Effector CD4-positive, alpha-beta T cell (primary cell): ENCODE data around the gene RAB11FIP3.
"Not testable (repeated sequence)": the region's sequence is repeated elsewhere in the genome, so short reads cannot be mapped to it uniquely, and the experiment has no call there.

ENCODE experiments used
- DNase-seq: peaks from one replicate; pipeline ENCODE4 v3.0.0-alpha.2; 2020

Gene RAB11FIP3

GRCh38 chr16:469459-469858 lies 44.0 kb downstream of the RAB11FIP3 start:
- not testable (repeated sequence) for DNase-seq

GRCh38 chr16:470418-470817 lies 45.0 kb downstream of the RAB11FIP3 start:
- DNase-seq: no peak

DNA sequence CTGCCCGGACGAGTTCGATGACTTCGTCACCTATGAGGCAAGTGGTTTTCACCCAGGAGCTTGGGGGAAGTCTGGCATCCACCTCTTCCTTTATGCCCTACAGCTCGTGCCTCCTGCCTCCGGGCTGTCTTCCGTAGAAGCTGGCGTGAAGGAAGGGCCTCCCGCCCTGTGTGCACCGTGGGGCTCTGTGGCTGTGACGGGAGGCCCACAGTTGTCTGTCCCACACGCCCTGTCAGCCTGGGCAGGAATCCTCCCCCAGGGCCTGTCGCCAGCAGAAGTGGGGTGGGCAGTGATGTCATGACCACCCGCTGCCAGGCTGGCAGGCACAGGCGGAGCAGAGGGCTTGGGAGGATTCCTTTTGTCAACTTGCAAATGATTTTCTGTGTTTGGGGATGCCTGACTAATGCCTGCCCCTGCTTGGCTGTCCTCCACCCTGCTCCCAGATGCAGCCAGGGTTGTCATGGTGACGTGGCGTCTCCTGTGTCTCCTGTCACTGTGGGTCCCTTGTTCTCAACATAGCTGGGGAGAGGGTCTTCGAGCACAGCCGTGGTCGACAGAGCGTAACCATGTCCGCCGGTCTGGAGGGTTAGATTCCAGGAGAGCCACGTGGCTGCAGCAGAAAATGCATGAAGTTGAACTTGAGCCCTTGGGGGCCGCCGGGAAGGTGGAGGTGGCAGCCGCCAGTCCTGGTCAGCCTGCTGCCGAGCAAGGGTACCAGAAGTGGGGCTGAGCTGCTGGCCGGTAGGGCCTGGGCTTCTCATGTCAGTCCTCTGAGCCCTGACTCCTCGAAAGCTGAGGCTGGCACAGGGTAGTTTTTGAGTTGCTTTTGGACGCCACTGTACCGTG lies 46.1 kb downstream of the RAB11FIP3 start:
- no peak for DNase-seq

DNA sequence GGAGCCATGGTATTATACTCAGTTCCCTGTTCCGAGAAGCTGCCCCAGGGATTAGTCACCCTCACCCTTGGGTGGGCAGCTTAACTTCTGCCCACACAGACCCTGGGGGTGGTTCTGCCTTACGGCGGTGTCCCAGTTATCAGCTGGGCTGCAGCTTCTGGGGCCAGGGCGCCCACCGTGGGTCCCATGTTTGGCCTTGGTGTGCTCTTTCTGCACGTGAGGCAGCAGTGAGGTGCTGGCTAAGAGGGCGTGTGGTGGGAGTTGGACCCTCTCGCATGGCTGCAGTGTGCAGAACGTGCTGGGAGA lies 46.7 kb downstream of the RAB11FIP3 start:
- no peak for DNase-seq

GRCh38 chr16:473046-474043 lies 47.9 kb downstream of the RAB11FIP3 start:
- no peak for DNase-seq

GRCh38 chr16:474420-475122 lies 49.1 kb downstream of the RAB11FIP3 start:
- no peak for DNase-seq

DNA sequence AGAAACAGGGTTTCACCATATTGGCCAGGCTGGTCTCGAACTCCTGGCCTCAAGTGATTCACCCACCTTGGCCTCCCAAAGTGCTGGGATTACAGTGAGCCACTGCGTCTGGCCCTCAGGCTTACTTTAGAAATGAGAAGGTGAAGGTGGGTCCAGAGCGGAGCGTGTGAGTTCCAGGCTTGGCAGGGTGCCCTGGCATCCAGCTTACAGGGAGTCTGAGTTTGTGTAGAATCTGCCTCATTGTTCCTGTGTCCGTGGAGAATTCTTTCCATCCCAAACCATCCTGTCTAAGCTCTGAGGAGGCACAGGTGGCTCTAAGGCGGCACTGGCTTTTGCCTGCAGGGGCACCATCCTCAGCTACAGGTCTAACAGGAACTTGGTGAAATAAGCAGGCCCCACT lies 50.6 kb downstream of the RAB11FIP3 start:
- no peak for DNase-seq

DNA sequence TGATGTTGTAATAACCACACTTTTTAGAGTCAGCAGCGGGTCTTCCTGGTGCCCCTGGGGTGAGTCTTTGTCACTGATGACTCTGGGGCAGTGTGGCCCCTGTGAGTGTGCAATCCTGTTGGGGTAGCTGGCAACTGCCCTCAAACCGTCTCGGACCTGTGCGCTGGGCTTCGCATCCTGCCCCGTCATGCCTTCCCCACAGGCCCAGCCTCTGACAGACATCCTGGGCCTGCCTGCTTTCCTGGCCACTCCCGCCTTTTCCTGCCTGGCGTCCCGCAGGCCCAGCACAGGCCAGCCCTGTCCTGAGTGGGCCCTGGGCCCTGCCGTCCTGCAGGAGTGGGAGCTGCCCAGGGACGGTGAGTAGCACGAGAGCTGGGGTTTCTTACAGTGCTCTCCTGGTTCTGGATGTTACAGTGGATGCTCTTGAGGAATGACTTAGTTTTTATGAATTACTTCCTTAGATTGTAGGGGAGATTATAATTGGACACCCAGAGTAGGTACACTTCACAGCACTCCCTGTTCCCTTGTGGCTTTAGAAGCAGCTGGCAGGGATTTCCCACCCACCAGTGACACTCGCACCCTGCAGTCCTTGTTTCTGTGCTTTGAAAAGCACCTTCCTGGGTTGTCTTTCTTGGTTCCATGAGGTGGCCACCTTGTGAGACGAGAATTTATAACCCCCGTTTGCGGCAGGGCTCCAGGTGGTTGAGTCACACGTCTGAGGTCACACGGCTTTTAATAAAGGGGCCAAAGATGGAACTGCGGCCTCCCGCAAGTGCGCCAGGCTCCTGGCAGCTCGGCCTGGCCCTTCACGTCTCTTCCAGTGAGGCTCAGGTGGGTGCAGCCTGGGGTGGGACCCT lies 52.1 kb downstream of the RAB11FIP3 start:
- no peak for DNase-seq

GRCh38 chr16:478287-478686 lies 52.8 kb downstream of the RAB11FIP3 start:
- DNase-seq: not testable (repeated sequence)

DNA sequence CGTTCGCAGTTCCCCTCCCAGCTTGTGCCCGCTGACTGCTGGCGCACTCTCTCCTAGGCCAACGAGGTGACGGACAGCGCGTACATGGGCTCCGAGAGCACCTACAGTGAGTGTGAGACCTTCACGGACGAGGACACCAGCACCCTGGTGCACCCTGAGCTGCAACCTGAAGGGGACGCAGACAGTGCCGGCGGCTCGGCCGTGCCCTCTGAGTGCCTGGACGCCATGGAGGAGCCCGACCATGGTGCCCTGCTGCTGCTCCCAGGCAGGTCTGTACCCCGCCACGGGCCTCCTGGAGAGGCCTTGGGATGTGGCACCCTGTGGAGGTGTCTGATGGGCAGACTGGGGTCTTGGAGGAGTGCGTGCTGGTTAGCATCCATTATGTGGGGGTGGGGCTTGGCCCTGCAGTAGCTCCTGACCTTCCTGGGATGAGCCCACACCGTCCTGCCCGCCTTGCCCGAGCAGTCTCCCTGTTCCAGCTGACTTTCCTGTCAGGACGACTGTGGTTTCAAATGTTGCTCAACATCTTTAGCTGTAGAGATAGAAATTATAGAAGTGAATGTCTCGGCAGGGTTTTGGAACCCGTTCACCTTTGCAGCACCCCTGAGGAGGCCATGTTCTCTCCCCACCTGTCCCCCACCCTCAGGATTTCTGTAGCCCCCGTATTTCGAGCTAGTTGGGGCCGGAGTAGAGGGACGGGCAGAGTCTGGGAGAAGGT lies 57.2 kb downstream of the RAB11FIP3 start:
- DNase-seq: no peak

DNA sequence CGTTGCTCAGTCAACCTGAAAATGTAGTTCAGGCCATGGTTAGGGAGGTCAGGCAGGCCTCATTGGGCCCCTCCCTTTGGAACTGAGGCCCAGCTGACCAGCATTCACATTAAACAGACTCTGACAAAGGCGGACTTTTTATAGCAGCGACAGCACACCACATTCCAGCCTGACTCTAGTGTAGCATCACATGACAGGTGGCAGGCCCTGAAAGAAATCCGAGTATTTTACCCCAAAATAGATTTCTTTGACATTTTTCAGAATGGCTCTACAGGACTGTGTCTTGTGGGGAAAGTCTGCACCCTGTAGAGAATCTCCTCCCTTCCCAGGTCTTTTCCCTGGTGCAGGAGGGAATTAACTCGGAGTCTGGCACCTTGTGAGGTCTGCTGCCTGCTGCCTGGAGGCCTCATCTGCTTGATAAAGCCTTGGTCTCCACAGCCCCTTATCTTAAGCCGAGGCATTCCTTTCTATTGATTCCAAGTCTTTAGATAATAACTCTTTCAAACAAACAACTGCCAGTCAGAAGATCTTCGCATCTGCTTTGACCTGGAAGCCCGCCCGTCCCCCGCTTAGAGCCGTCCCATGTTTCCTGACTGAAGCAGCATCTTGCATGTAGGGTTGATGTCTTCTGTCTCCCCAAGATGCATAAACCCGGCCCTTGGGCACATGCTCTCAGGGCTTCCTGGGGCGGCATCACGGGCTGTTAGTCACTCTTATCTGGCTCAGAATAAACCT lies 58.1 kb downstream of the RAB11FIP3 start:
- DNase-seq: no peak

DNA sequence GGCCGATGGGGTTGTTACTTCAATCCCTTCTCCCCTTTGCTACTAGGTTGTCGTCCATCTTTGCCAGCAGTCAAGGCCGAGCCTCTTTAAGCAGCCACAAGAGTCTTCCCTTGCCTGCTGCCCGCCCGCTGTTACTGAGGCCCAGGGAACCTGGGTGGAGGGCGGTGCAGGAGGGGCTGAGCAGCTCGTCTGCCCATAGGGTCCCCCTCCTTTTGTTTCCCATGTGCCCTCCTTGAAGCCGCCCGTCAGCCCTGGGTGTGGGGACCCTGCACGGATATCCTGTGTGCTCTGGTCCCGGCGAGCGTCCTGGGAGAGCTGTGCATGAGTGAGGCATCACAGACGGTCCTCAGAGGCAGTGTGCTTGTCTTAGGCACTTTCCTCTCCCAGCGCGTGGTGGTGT lies 64.2 kb downstream of the RAB11FIP3 start:
- DNase-seq: no peak

GRCh38 chr16:490768-491167 lies 65.3 kb downstream of the RAB11FIP3 start:
- DNase-seq: no peak

DNA sequence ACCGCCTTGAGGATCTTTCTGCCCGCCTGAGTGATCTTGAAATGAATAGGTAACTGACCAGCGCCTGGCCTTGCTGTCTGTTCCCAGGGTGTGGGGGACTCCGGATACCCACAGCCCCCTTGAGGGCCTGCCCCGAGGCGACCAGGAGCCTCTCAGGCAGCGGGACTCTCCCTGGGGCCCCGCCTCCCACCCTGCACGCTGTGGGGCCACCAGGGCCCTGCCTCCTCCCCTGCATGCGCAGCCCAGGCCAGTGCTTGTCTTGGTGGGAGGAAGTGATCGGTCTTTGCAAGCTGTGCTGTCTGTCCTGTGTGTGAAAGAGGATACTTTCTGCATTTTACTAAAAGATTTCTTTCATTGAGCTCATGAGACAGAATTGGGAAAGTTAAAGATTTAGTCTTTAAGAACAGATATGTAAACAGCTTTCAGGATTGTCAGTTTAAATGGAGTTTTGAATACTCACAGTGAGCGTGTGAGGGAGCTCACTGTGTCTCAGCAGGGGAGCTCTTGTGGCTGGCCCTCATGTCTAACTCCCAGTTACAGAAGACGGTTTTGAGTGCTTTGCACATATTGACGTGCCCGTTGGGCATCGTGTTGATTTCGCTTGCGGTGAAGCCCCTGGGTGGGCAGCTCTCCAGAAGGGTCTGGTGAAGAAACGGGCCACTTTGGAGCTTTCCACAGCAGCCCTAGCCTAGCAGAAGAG lies 65.9 kb downstream of the RAB11FIP3 start:
- no peak for DNase-seq

DNA sequence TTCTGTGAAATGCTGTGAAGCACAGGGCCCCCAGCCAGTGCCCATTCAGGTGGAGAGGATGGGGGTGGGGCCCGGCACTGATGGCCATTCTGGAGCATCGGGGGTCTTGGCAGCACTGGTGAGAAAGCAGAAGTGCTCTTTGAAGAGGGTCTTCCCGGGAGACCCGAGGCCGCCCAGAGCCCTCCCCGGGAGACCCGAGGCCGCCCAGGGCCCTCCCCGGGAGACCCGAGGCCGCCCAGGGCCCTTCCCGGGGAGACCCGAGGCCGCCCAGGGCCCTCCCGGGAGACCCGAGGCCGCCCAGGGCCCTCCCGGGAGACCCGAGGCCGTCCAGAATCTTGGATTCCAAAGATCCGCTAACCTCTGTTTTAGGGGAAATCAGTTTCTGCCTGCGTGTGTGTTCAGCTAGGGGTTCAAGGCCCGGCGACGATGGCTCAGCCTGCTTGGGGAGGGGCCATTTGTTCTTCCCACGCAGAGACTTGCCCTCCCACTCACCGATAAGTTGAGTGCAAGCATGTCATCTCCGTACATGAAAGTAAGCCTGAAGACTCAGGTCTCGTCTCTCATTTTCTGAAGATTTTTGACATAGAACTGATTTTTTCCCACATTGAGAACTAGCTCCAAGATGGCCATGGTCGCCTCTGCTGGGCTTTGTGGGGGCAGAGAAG lies 66.9 kb downstream of the RAB11FIP3 start:
- no peak for DNase-seq

GRCh38 chr16:494676-495075 lies 69.2 kb downstream of the RAB11FIP3 start:
- DNase-seq: not testable (repeated sequence)

GRCh38 chr16:495127-495748 lies 69.8 kb downstream of the RAB11FIP3 start:
- DNase-seq: no peak

DNA sequence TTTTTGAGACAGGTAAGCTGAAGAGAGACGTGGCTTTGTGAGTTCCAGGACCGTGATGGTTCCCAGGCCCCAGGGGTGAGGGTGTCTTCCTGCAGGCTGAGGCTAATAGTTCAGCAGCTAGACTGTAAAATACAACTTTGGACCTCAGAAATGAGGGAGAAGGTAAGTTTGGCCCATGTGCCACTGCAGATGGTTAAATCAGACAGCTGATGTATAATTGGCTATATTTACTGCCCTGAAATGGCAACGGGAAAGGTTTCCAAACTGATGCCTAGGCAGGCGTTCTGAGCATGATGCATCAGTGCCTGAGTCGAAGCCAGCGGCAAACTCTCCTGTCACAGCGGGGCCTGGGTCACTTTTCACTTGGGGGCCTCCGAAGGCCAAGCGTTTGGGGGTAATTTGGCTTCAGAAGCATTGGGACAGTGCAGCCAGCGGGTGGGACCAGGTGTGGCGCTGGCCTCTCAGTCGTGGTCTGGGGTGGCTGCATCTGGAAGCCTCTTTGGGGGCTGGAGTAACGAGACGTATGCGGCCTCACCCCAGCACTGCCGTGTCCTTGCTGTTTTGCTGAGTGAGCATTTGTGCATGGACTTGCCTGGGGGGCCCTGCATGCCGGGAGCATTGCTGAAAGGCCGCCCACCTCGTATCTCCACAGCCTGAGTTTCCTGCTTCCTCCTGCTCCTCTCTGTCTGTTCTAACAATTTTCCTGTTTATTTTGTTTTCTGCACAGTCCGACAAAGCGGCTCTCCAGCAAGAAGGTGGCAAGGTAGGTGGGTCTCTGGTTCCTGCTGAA lies 70.8 kb downstream of the RAB11FIP3 start:
- DNase-seq: no peak
